ENCODE results near the gene ABCF2.

Gene ABCF2

GRCh38 chr7:151240942-151241754 lies 14.1 kb upstream of the ABCF2 start:
- DNase-seq, result no peak

- DNase-seq, result no peak
Observed at GRCh38 chr7:151240536-151240935, 13.5 kb upstream of the ABCF2 start.

- DNase-seq, result no peak
Observed at GRCh38 chr7:151239837-151240459, 12.9 kb upstream of the ABCF2 start.

GRCh38 chr7:151238924-151239836 lies 12.2 kb upstream of the ABCF2 start:
- DNase-seq, result no peak

- DNase-seq, result no peak
Observed at GRCh38 chr7:151238190-151238810, 11.3 kb upstream of the ABCF2 start.

- DNase-seq, result no peak
Observed at GRCh38 chr7:151237244-151238189, 10.5 kb upstream of the ABCF2 start.

- DNase-seq, result no peak
Observed at GRCh38 chr7:151236406-151236805, 9.4 kb upstream of the ABCF2 start.

GRCh38 chr7:151235091-151235787 lies 8.2 kb upstream of the ABCF2 start:
- DNase-seq, result no peak

GRCh38 chr7:151233804-151234203 lies 6.8 kb upstream of the ABCF2 start:
- DNase-seq, result no peak

GRCh38 chr7:151232917-151233701 lies 6.1 kb upstream of the ABCF2 start:
- DNase-seq, result peak; percentile 56

GRCh38 chr7:151232091-151232916 lies 5.3 kb upstream of the ABCF2 start, which contains the start of gene CHPF2:
TSS of gene CHPF2 (plus strand) at chr7:151232483. CDS start at chr7:151234012, 1,529 bp downstream.
- peak; percentile 85 for DNase-seq

- DNase-seq, result no peak
Observed at GRCh38 chr7:151231080-151231479, 4.1 kb upstream of the ABCF2 start.

GRCh38 chr7:151229249-151229648 lies 2.2 kb upstream of the ABCF2 start:
- no peak for DNase-seq

GRCh38 chr7:151228024-151228866 lies 1.2 kb upstream of the ABCF2 start:
- DNase-seq, result no peak

GRCh38 chr7:151226560-151226874 lies 488 bp downstream of the ABCF2 start:
- DNase-seq, result no peak

GRCh38 chr7:151225948-151226510 lies 976 bp downstream of the ABCF2 start:
- no peak for DNase-seq

- DNase-seq, result no peak
Observed at GRCh38 chr7:151223728-151224127, 3.3 kb downstream of the ABCF2 start.

GRCh38 chr7:151218170-151218569 lies 8.8 kb downstream of the ABCF2 start:
- DNase-seq, result no peak

All from central memory CD4-positive, alpha-beta T cell (primary cell).